H1 (cell line): Measurements from ENCODE around the gene RPTOR. TPM values are rescaled to one million over a fixed set of nuclear protein-coding genes. Genes with fewer than 3 reads are reported as not detected.

ENCODE experiments used
- CTCF ChIA-PET: fragments of 300-600 bp; sonication (Branson Sonifier 250); formaldehyde crosslinking; loops from one replicate; lab custom pipeline; 2021; ENCODE audit not compliant: partially characterized antibody; lab: Charles Lee
- POLR2A ChIA-PET: fragments of 300-600 bp; sonication (Branson Sonifier 250); formaldehyde crosslinking; loops from one replicate; lab custom pipeline; 2021; ENCODE audit warnings: inconsistent platforms; ENCODE audit not compliant: partially characterized antibody; lab: Charles Lee
- DNase-seq, 2 experiments: peaks; one replicate each; pipeline versions ENCODE4 v3.0.0 to v3.0.0-alpha.2; 2010 to 2022; ENCODE audit warnings: low spot score in 2 of 2, low read depth in 1 of 2, mixed read lengths in 1 of 2
- FAIRE-seq: peaks from 2 replicates; lab custom pipeline; 2011; peaks lifted over from hg19 to GRCh38; lab: Jason Lieb, UNC
- H2AFZ ChIP-seq: 2 replicates; pipeline ENCODE4 v1.8.1; 2012; ENCODE audit warnings: low read length, inconsistent platforms
- H2AK5ac ChIP-seq: 2 replicates; pipeline ENCODE4 v1.6.1; 2013; ENCODE audit warnings: low read depth, low read length
- H2BK120ac ChIP-seq: replicated peaks from 2 replicates; pipeline ENCODE3; 2013; ENCODE audit warnings: low read depth, low read length, inconsistent platforms
- H2BK12ac ChIP-seq: 2 replicates; pipeline ENCODE4 v1.6.1; 2013; ENCODE audit warnings: low read depth, low read length
- H2BK15ac ChIP-seq: 2 replicates; pipeline ENCODE4 v1.6.1; 2013; ENCODE audit warnings: low read length
- H2BK20ac ChIP-seq: 2 replicates; pipeline ENCODE4 v1.6.1; 2013; ENCODE audit warnings: low read length
- H2BK5ac ChIP-seq: 2 replicates; pipeline ENCODE4 v1.6.1; 2013; ENCODE audit warnings: low read depth, low read length
- H3K14ac ChIP-seq: 2 replicates; pipeline ENCODE4 v1.6.1; 2013; ENCODE audit warnings: inconsistent platforms; ENCODE audit not compliant: insufficient read length
- H3K18ac ChIP-seq: 2 replicates; pipeline ENCODE4 v1.6.1; 2013; ENCODE audit warnings: low read length; ENCODE audit errors: extremely low read depth
- H3K23ac ChIP-seq: 2 replicates; pipeline ENCODE4 v1.6.1; 2013; ENCODE audit warnings: inconsistent platforms; ENCODE audit not compliant: insufficient read length
- H3K23me2 ChIP-seq: 2 replicates; pipeline ENCODE4 v1.6.1; 2013; ENCODE audit warnings: low read depth, low read length
- H3K27ac ChIP-seq: 2 replicates; pipeline ENCODE4 v1.6.1; 2011; ENCODE audit warnings: low read depth, low read length, inconsistent platforms
- H3K27me3 ChIP-seq, 4 experiments: replicated peaks in 1 of 4; 1 replicate in 1 of 4; 2 replicates in 3 of 4; pipeline versions ENCODE4 v1.6.1 to v1.8.1; 2011 to 2013; ENCODE audit warnings: low read length in 3 of 4, mild to moderate bottlenecking in 3 of 4, inconsistent platforms in 2 of 4, mixed read lengths in 2 of 4, moderate library complexity in 1 of 4; ENCODE audit not compliant: control insufficient read depth in 3 of 4, insufficient read depth in 3 of 4; ENCODE audit errors: extremely low read depth in 1 of 4
- H3K36me3 ChIP-seq, 4 experiments: 2 replicates each; pipeline versions ENCODE4 v1.6.1 to v1.8.1; 2011 to 2013; ENCODE audit warnings: mild to moderate bottlenecking in 4 of 4, low read length in 3 of 4, moderate library complexity in 2 of 4, control low read depth in 1 of 4, inconsistent platforms in 1 of 4; ENCODE audit not compliant: insufficient read depth in 4 of 4, control insufficient read depth in 2 of 4
- H3K4ac ChIP-seq: replicated peaks from 2 replicates; pipeline ENCODE3; 2013; ENCODE audit warnings: low read length, low read depth, mixed read lengths, inconsistent platforms; ENCODE audit not compliant: insufficient read length
- H3K4me1 ChIP-seq, 4 experiments: replicated peaks in 1 of 4; 1 replicate in 1 of 4; 2 replicates in 3 of 4; pipeline versions ENCODE4 v1.6.1 to v1.8.1; 2011 to 2013; ENCODE audit warnings: low read length in 3 of 4, inconsistent platforms in 2 of 4, mixed read lengths in 1 of 4; ENCODE audit not compliant: insufficient read depth in 4 of 4, control insufficient read depth in 3 of 4
- H3K4me2 ChIP-seq, 2 experiments: 2 replicates each; pipeline versions ENCODE4 v1.6.1 to v1.8.1; 2011 to 2013; ENCODE audit warnings: low read depth in 2 of 2, low read length in 2 of 2, control low read depth in 1 of 2, inconsistent platforms in 1 of 2, mild to moderate bottlenecking in 1 of 2; ENCODE audit not compliant: insufficient read depth in 1 of 2
- H3K4me3 ChIP-seq, 4 experiments: fragments of 200-600, 300-600 bp in 1 of 4; sonication (generic), shearing (Covaris generic), sonication (Bioruptor Twin) in 1 of 4; 2 replicates each; pipeline versions ENCODE4 v1.5.1 to v1.8.1; 2011 to 2016; ENCODE audit warnings: low read length in 4 of 4, low read depth in 3 of 4, control low read depth in 2 of 4, inconsistent platforms in 2 of 4, mild to moderate bottlenecking in 2 of 4, mixed read lengths in 1 of 4, moderate library complexity in 1 of 4; ENCODE audit not compliant: insufficient read depth in 2 of 4; ENCODE audit errors: extremely low read depth in 1 of 4
- H3K56ac ChIP-seq: replicated peaks from 2 replicates; pipeline ENCODE3; 2013; ENCODE audit warnings: low read depth, mild to moderate bottlenecking, mixed read lengths, low read length, inconsistent platforms; ENCODE audit not compliant: insufficient read length
- H3K79me1 ChIP-seq: 2 replicates; pipeline ENCODE4 v1.6.1; 2013; ENCODE audit warnings: low read depth, low read length, control low read depth
- H3K79me2 ChIP-seq, 2 experiments: 2 replicates each; pipeline versions ENCODE4 v1.6.1 to v1.8.1; 2012 to 2013; ENCODE audit warnings: low read length in 2 of 2, mild to moderate bottlenecking in 2 of 2, inconsistent platforms in 1 of 2; ENCODE audit not compliant: insufficient read depth in 2 of 2, control insufficient read depth in 1 of 2
- H3K9ac ChIP-seq, 4 experiments: replicated peaks in 1 of 4; 1 replicate in 1 of 4; 2 replicates in 3 of 4; pipeline versions ENCODE4 v1.6.1 to v1.8.1; 2011 to 2013; ENCODE audit warnings: low read depth in 3 of 4, low read length in 3 of 4, control low read depth in 2 of 4, mild to moderate bottlenecking in 2 of 4, moderate library complexity in 2 of 4, inconsistent platforms in 1 of 4; ENCODE audit errors: extremely low read depth in 1 of 4
- H3K9me3 ChIP-seq, 2 experiments: 2 replicates each; pipeline versions ENCODE4 v1.6.1 to v1.8.1; 2012 to 2013; ENCODE audit warnings: mild to moderate bottlenecking in 2 of 2, moderate library complexity in 2 of 2, control low read depth in 1 of 2, inconsistent platforms in 1 of 2, low read depth in 1 of 2, low read length in 1 of 2, mixed read lengths in 1 of 2; ENCODE audit not compliant: insufficient read depth in 2 of 2
- H4K20me1 ChIP-seq, 2 experiments: replicated peaks in 1 of 2; 2 replicates each; pipeline versions ENCODE3 to v1.8.1; 2011 to 2013; ENCODE audit warnings: inconsistent platforms in 2 of 2, low read length in 2 of 2, mild to moderate bottlenecking in 1 of 2; ENCODE audit not compliant: insufficient read depth in 2 of 2, control insufficient read depth in 1 of 2
- H4K5ac ChIP-seq: 2 replicates; pipeline ENCODE4 v1.6.1; 2013; ENCODE audit warnings: low read length, low read depth, mixed read lengths, inconsistent platforms; ENCODE audit not compliant: insufficient read length
- H4K8ac ChIP-seq: 2 replicates; pipeline ENCODE4 v1.8.0; 2013; ENCODE audit warnings: mild to moderate bottlenecking, moderate library complexity, low read length, inconsistent platforms; ENCODE audit not compliant: insufficient read depth; ENCODE audit errors: extremely low read depth
- H4K91ac ChIP-seq: replicated peaks from 2 replicates; pipeline ENCODE3; 2013; ENCODE audit warnings: low read length, mixed read lengths, inconsistent platforms; ENCODE audit not compliant: insufficient read length
- CEBPB ChIP-seq: IDR thresholded peaks from 2 replicates; pipeline ENCODE4 v1.6.1; 2012; ENCODE audit warnings: low read depth, low read length
- EGR1 ChIP-seq: IDR thresholded peaks from 2 replicates; pipeline ENCODE4 v1.6.1; 2011; ENCODE audit warnings: low read depth, low read length, borderline replicate concordance
- EP300 ChIP-seq, 2 experiments: IDR thresholded peaks; 1 replicate in 1 of 2; 2 replicates in 1 of 2; pipeline ENCODE4 v1.6.1; 2011 to 2012; ENCODE audit warnings: low read depth in 2 of 2, low read length in 2 of 2, mild to moderate bottlenecking in 2 of 2, borderline replicate concordance in 1 of 2, inconsistent platforms in 1 of 2, moderate library complexity in 1 of 2
- HDAC2 ChIP-seq, 2 experiments: fragments of 300-600 bp in 1 of 2; sonication (generic) in 1 of 2; IDR thresholded peaks; 2 replicates each; pipeline ENCODE4 v1.6.1; 2011 to 2012; ENCODE audit warnings: low read depth in 2 of 2, low read length in 2 of 2, mild to moderate bottlenecking in 2 of 2, moderate library complexity in 2 of 2, borderline replicate concordance in 1 of 2, inconsistent platforms in 1 of 2
- POU5F1 ChIP-seq: IDR thresholded peaks from 2 replicates; pipeline ENCODE4 v1.6.1; 2011; ENCODE audit warnings: low read depth, mild to moderate bottlenecking, low read length, moderate library complexity
- RBBP5 ChIP-seq: IDR thresholded peaks from 2 replicates; pipeline ENCODE4 v1.7.1; 2012; ENCODE audit warnings: low read depth, mild to moderate bottlenecking, inconsistent platforms, low read length, moderate library complexity, borderline replicate concordance
- RNF2 ChIP-seq: fragments of 200-900, 300-1000 bp; sonication (generic); IDR thresholded peaks from 2 replicates; pipeline ENCODE4 v1.7.1; 2016; ENCODE audit warnings: borderline replicate concordance, low read depth, mild to moderate bottlenecking, antibody characterized with exemption, low read length; ENCODE audit not compliant: poor library complexity, severe bottlenecking; ENCODE audit errors: missing control alignments
- WGBS, 2 experiments: shearing (Covaris generic) in 1 of 2; methylation state at CpG; one replicate each; pipeline versions ENCODE4 v1.1.6 to v1.1.7; 2013 to 2015; ENCODE audit warnings: low lambda C conversion rate in 2 of 2, mixed read lengths in 2 of 2, inconsistent platforms in 1 of 2, low coverage in 1 of 2, missing lambda C conversion rate in 1 of 2; ENCODE audit not compliant: insufficient replicate concordance in 2 of 2, insufficient coverage in 1 of 2, insufficient read length in 1 of 2; ENCODE audit errors: extremely low coverage in 1 of 2, missing lambda C conversion rate in 1 of 2; 5-methylcytosine and 5-hydroxymethylcytosine counted together
- polyA plus RNA-seq, 7 experiments: library from polyadenylated mRNA; depleted of rRNA in 3 of 7; stranded (reverse) in 5 of 7; unstranded in 2 of 7; fragments of >200 nt in 5 of 7; fragments of 200-250 nt in 2 of 7; gene quantifications; 1 replicate in 5 of 7; 2 replicates in 1 of 7; 4 replicates in 1 of 7; pipeline versions ENCODE4 v1.2.1 to v1.2.3, GENCODE V29; 2011 to 2013; ENCODE audit warnings: missing spikeins in 2 of 7, mixed read lengths in 2 of 7
- total RNA-seq: library from RNA; stranded (reverse); fragmentation: NEBNext Ultra II Directional; extraction: Animal tissue kit (Norgen Biotek cat#: 25700); gene quantifications from 2 replicates; pipeline ENCODE4 v1.2.1, GENCODE V29; 2021
- TF ChIP-seq, protein P1 (sequence below): IDR thresholded peaks from 2 replicates; pipeline ENCODE4 v1.6.1; 2012; ENCODE audit warnings: inconsistent platforms
- TF ChIP-seq, protein P2 (sequence below): IDR thresholded peaks from 2 replicates; pipeline ENCODE4 v1.6.1; 2012; ENCODE audit warnings: low read length, inconsistent platforms

The RPTOR gene
- total and polyA plus RNA-seq, 2 of the 8 experiments (the other 6 are each of a cell fraction or from before 2014, with no cell fraction given): 6.9 to 28.7 TPM

DNA sequence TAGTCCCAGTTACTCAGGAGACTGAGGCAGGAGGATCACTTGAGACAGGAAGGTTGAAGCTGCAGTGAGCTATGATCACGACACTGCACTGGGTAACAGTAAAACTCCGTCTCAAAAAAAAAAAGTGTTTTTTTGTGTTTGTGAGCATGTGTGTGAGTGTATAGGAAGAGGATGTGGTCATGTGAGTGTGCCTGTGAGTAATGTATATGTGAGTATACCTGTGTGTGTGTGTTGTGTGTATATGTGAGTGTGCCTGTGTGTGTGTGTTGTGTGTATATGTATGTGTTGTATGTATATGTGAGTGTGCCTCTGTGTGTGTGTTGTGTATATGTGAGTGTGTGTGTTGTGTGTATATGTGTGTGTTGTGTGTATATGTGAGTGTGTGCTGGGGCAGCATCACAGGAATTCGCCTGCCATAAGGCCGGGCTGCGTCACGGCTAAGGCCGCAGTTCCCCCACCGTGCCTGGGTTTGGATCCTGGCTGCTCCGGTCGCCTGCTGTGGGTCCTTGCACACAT is 46.9 kb upstream of the RPTOR start:
- DNase-seq (no peak), FAIRE-seq (no peak)
- Histone ChIP-seq H3K23me2 (peaks cover 3% of the 10 kb centered on the region; the same call in 1 of the 2 replicates), H2AFZ (no peak overlapping the region), H4K91ac (peak overlapping the region; percentile 83), H4K5ac (no peak overlapping the region), H3K4me2 (no peak overlapping the region), H3K4me3 (no peak overlapping the region), H3K79me1 (no peaks in the 10 kb centered on the region), H3K9ac (no peak overlapping the region), H2BK12ac (no peak overlapping the region; the same call in 1 of the 2 replicates), H2BK15ac (no peak overlapping the region), H4K8ac (no peak overlapping the region), H3K27ac (no peak overlapping the region), H3K56ac (no peak overlapping the region), H3K14ac (no peak overlapping the region), H2AK5ac (peak overlapping the region; percentile 70; the same call in 1 of the 2 replicates), H3K79me2 (no peaks in the 10 kb centered on the region), H3K23ac (no peak overlapping the region), H4K20me1 (peaks cover 0 to 2% of the 10 kb centered on the region in 2 experiments), H2BK20ac (no peak overlapping the region), H3K4me1 (peaks cover 0 to 7% (median 0%) of the 10 kb centered on the region in 4 experiments; a peak in 2 of 7 replicates), H3K18ac (no peak overlapping the region), H3K36me3 (no peaks in the 10 kb centered on the region), H3K9me3 (no peaks in the 10 kb centered on the region), H3K4ac (no peak overlapping the region), H3K27me3 (peaks cover 0 to 3% (median 0%) of the 10 kb centered on the region in 4 experiments; a peak in 1 of 7 replicates), H2BK120ac (no peak overlapping the region), H2BK5ac (no peak overlapping the region)
- no peak for TF ChIP-seq EGR1
- TF ChIP-seq RNF2: no peak
- TF ChIP-seq CEBPB: no peak
- TF ChIP-seq, protein P1, sequence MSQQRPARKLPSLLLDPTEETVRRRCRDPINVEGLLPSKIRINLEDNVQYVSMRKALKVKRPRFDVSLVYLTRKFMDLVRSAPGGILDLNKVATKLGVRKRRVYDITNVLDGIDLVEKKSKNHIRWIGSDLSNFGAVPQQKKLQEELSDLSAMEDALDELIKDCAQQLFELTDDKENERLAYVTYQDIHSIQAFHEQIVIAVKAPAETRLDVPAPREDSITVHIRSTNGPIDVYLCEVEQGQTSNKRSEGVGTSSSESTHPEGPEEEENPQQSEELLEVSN: no peak
- TF ChIP-seq, protein P2, sequence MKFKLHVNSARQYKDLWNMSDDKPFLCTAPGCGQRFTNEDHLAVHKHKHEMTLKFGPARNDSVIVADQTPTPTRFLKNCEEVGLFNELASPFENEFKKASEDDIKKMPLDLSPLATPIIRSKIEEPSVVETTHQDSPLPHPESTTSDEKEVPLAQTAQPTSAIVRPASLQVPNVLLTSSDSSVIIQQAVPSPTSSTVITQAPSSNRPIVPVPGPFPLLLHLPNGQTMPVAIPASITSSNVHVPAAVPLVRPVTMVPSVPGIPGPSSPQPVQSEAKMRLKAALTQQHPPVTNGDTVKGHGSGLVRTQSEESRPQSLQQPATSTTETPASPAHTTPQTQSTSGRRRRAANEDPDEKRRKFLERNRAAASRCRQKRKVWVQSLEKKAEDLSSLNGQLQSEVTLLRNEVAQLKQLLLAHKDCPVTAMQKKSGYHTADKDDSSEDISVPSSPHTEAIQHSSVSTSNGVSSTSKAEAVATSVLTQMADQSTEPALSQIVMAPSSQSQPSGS: no peak
- no peak for TF ChIP-seq POU5F1
- TF ChIP-seq RBBP5: no peak
- no peak for TF ChIP-seq EP300 (IDR thresholded peaks at IDR 0.05; ENCODE audit: borderline replicate concordance in 1 of 2, low read depth in 2 of 2, low read length in 2 of 2)
- TF ChIP-seq HDAC2 (IDR thresholded peaks at IDR 0.05; ENCODE audit: borderline replicate concordance in 1 of 2, low read depth in 2 of 2, low read length in 2 of 2): no peak
- CTCF ChIA-PET: interaction anchor here (0.6 to 1.6 kb wide), 6 partner anchors 15 to 1862 kb away, joined by 3 to 9 read pairs (median 4); no protein-coding TSS in a partner anchor
- POLR2A ChIA-PET: interaction anchor here (0.6 to 0.9 kb wide), 3 partner anchors 36 to 71 kb away, joined by 3 to 4 read pairs (median 3); no protein-coding TSS in a partner anchor
- 86% methylated on average over 10 of the region's 10 CpGs; no CpG with 5 or more reads in 1 of the 2 experiments for WGBS, 2 experiments
